C4-2B (cell line): ENCODE results near the gene GABRG1.

Experiments used
- H3K27ac ChIP-seq: fragments of 450-650 bp; 2 replicates; pipeline ENCODE4 v1.5.1; 2017
- ZFX ChIP-seq: fragments of 450-650 bp; IDR thresholded peaks from 2 replicates; pipeline ENCODE4 v1.6.1; 2017
- TF ChIP-seq, protein P1 (sequence below): fragments of 450-650 bp; conservative IDR thresholded peaks from 2 replicates; pipeline ENCODE4 v1.5.1; 2017; ENCODE audit warnings: mild to moderate bottlenecking

GABRG1 gene

DNA sequence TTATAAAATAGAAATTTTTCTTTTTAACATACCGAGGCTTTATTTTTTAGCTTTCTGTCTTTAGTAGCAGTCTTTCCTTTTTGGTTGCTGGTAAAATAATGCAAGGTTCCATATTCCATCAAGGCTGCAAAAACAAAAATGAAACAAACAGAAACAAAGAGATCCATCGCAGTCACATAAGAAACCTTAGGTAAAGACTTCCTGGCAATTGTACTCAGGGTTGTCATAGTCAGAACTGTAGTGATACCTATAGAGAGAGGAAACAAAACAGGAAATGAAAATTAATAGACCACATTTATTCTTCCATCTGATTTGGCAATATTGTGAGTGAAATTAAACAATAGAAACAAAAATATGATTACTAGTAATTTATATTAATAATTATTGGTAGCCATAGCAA, 72.5 kb downstream of the GABRG1 start:
- TF ChIP-seq ZFX: no peak
- TF ChIP-seq, protein P1, sequence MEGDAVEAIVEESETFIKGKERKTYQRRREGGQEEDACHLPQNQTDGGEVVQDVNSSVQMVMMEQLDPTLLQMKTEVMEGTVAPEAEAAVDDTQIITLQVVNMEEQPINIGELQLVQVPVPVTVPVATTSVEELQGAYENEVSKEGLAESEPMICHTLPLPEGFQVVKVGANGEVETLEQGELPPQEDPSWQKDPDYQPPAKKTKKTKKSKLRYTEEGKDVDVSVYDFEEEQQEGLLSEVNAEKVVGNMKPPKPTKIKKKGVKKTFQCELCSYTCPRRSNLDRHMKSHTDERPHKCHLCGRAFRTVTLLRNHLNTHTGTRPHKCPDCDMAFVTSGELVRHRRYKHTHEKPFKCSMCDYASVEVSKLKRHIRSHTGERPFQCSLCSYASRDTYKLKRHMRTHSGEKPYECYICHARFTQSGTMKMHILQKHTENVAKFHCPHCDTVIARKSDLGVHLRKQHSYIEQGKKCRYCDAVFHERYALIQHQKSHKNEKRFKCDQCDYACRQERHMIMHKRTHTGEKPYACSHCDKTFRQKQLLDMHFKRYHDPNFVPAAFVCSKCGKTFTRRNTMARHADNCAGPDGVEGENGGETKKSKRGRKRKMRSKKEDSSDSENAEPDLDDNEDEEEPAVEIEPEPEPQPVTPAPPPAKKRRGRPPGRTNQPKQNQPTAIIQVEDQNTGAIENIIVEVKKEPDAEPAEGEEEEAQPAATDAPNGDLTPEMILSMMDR: no peak

DNA sequence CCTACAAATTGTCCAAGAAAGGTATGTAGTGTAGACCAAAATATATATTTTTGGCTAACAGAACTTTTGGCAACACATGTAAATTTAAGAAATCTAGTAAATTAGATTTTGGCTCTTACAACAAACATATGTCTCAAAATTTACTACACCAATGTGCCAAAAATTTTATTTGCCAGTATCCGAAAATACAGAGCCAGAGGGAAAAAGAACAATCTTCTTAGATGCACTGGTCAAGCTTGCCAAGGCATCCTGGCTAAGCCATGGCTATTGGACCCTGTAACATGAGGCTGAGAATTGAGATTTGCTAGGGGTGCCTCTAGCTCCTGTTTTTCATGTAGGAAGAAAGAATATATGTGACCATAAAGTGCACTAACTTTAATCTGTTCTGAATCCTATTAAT, 91.8 kb downstream of the GABRG1 start:
- TF ChIP-seq, protein P1: no peak
- no peak for TF ChIP-seq ZFX
- H3K27ac ChIP-seq: no peak overlapping the region

More for the DNA sequence above, 72.5 kb downstream of the GABRG1 start:
- no peak overlapping the region for H3K27ac ChIP-seq

DNA sequence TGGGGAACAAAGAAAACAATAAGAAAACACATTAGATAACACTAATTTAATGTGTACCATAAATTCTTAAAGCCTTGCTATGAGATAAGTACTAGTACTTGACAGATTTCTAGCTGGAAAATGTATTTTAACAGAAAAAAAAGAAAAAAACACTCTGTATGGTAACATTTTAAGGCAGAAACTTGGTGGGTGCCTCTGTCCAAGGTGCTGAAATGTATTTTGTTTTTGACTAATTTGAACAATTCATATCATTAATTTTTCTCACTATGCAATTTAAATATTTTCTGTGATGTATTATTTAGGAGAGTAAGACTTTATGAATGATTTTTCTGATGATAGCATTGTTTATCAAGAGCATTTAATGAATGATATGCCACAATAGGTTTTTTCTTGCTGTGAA, 107.5 kb downstream of the GABRG1 start:
- TF ChIP-seq, protein P1: no peak
- TF ChIP-seq ZFX: no peak
- no peak overlapping the region for H3K27ac ChIP-seq

DNA sequence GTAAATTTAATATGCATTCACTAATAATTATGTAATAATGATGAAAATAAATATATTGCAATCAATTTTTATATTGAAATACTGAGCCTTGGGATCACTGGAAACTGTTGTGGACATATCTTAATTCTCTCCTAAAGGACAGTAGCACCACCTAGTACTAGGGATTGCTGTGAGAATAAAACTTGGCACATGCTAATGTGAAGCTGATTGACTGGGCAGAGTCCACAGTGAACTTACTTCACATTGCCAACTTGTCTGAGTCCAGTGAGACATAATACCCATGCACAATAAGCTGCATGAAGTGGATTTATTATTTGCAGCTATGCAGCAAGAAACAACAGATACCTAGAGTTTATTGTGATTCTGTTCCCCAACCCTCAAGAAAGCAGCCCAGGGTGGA, 131.1 kb downstream of the GABRG1 start:
- no peak overlapping the region for H3K27ac ChIP-seq
- no peak for TF ChIP-seq ZFX
- TF ChIP-seq, protein P1: no peak

DNA sequence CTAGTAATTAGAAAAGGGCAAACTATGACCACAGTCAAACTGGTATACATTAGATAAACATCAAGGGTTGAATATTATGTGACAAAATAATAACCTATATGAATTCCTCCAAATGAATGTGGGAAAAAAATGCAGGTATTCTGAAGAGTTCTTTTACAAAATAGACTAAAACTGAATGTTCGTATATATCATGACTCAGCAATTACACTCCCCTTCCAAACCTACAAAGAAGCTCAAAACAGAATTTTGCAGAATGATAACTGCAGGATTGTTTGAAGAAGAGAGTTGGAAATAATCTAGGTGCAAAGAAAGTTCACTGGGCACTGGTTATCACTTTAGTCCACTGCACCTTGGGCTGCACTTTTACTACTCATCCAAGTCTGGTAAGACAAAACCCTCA, 134.1 kb downstream of the GABRG1 start:
- no peak overlapping the region for H3K27ac ChIP-seq
- no peak for TF ChIP-seq ZFX
- TF ChIP-seq, protein P1: no peak

DNA sequence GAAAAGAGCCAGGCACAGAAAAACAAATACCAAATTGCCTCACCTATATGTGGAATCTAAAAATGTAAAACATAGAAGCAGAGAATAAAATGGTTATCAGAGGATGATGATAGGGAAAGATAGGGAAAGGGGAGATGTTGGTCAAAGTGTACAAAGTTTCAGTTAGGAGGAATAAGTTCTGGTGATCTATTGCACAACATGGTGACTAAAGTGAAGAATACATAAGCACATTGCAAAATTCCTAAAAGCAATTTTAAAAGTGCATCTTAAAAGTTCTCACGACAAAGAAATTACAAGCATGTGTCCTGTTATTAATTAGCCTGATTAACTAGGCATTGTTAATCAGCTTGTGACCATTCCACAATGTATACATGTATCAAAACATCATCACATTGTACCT, 136.0 kb downstream of the GABRG1 start:
- TF ChIP-seq, protein P1: no peak
- TF ChIP-seq ZFX: no peak

More for the DNA sequence above, 136.0 kb downstream of the GABRG1 start:
- H3K27ac ChIP-seq: no peak overlapping the region
